BLaER1 treated with 17β-estradiol and CSF1 and Interleukin-3, amounts not matched to agents 10 nM and 100 nM (cell line): ENCODE results near the gene FXYD4.

Experiments
- H3K27ac ChIP-seq, 11 experiments: shearing (Covaris generic); formaldehyde crosslinking; 2 replicates each; pipeline ENCODE4 v1.8.1; 2022
- H3K27me3 ChIP-seq, 11 experiments: shearing (Covaris generic); formaldehyde crosslinking; 2 replicates each; pipeline ENCODE4 v1.8.1; 2022
- H3K36me3 ChIP-seq, 11 experiments: shearing (Covaris generic); formaldehyde crosslinking; 2 replicates each; pipeline ENCODE4 v1.8.1; 2022
- H3K4me1 ChIP-seq, 10 experiments: shearing (Covaris generic); formaldehyde crosslinking; 2 replicates each; pipeline ENCODE4 v1.8.1; 2022
- H3K4me2 ChIP-seq, 11 experiments: shearing (Covaris generic); formaldehyde crosslinking; 2 replicates each; pipeline ENCODE4 v1.8.1; 2022
- H3K4me3 ChIP-seq, 10 experiments: shearing (Covaris generic); formaldehyde crosslinking; 2 replicates each; pipeline ENCODE4 v1.8.1; 2022
- H3K9ac ChIP-seq, 11 experiments: shearing (Covaris generic); formaldehyde crosslinking; 2 replicates each; pipeline ENCODE4 v1.8.1; 2022
- H3K9me3 ChIP-seq, 11 experiments: shearing (Covaris generic); formaldehyde crosslinking; replicated peaks in 1 of 11; 2 replicates each; pipeline ENCODE4 v1.8.1; 2022
- H4K20me1 ChIP-seq, 11 experiments: shearing (Covaris generic); formaldehyde crosslinking; 2 replicates each; pipeline ENCODE4 v1.8.1; 2022
- Cebpa-rat ChIP-seq, 11 experiments: shearing (Covaris generic); IDR thresholded peaks; 2 replicates each; pipeline ENCODE4 v1.8.1; 2022

FXYD4 gene

GRCh38 chr10:43365001-43365400 lies 6.4 kb upstream of the FXYD4 start:
- no peak overlapping the region for H3K27ac ChIP-seq
- no peaks in the 10 kb centered on the region for H4K20me1 ChIP-seq
- H3K4me3 ChIP-seq = no peak overlapping the region
- no peak for TF ChIP-seq Cebpa-rat (IDR thresholded peaks at IDR 0.05)
- no peaks in the 10 kb centered on the region for H3K27me3 ChIP-seq
- peaks cover 0 to 13% (median 11%) of the 10 kb centered on the region in 11 experiments; a peak in 10 of 22 replicates for H3K9me3 ChIP-seq
- no peak overlapping the region for H3K4me2 ChIP-seq
- H3K9ac ChIP-seq = no peak overlapping the region
- H3K36me3 ChIP-seq = no peaks in the 10 kb centered on the region
- peaks cover 0 to 20% (median 12%) of the 10 kb centered on the region in 10 experiments; a peak in 12 of 20 replicates for H3K4me1 ChIP-seq

DNA sequence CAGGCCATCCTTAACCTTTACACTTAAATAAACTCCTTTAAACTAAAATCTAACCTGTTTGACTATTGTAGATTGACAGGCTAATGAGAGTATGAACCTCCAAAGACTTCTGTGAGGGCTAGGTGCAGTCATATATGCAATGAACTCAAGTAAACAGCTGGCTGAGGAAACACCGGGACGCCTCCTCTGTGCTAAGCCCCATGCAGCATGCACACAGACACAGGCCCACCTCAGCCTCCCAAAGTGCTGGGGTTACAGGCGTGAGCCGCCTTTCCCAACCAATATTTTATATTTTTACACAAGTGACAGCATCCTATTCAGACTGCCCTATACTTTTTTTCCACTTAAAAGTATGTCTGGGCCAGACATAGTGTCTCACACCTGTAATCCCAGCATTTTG lies 1.5 kb upstream of the FXYD4 start:
- TF ChIP-seq Cebpa-rat (IDR thresholded peaks at IDR 0.05) = no peak
- no peaks in the 10 kb centered on the region for H3K27me3 ChIP-seq
- no peak overlapping the region for H3K4me2 ChIP-seq
- no peaks in the 10 kb centered on the region for H4K20me1 ChIP-seq
- H3K4me3 ChIP-seq = no peak overlapping the region
- H3K27ac ChIP-seq = no peak overlapping the region
- H3K4me1 ChIP-seq = peaks cover 0 to 5% (median 0%) of the 10 kb centered on the region in 10 experiments; a peak in 1 of 20 replicates
- no peaks in the 10 kb centered on the region for H3K36me3 ChIP-seq
- no peak overlapping the region for H3K9ac ChIP-seq
- H3K9me3 ChIP-seq = no peaks in the 10 kb centered on the region

- no peak overlapping the region for H3K4me3 ChIP-seq
- no peak overlapping the region for H3K9ac ChIP-seq
- H3K4me2 ChIP-seq = no peak overlapping the region
- no peaks in the 10 kb centered on the region for H4K20me1 ChIP-seq
- H3K9me3 ChIP-seq = no peaks in the 10 kb centered on the region
- TF ChIP-seq Cebpa-rat (IDR thresholded peaks at IDR 0.05) = no peak
- H3K36me3 ChIP-seq = no peaks in the 10 kb centered on the region
- H3K4me1 ChIP-seq = peaks cover 0 to 5% (median 0%) of the 10 kb centered on the region in 10 experiments; a peak in 1 of 20 replicates
- H3K27me3 ChIP-seq = no peaks in the 10 kb centered on the region
- no peak overlapping the region for H3K27ac ChIP-seq
These were observed 693 bp upstream of the FXYD4 start for GRCh38 chr10:43370671-43371215.

- Histone ChIP-seq H3K27ac (no peak overlapping the region), H3K9me3 (no peaks in the 10 kb centered on the region), H3K27me3 (no peaks in the 10 kb centered on the region), H4K20me1 (no peaks in the 10 kb centered on the region; a peak in 2 of 22 replicates), H3K4me1 (peaks cover 0 to 5% (median 0%) of the 10 kb centered on the region in 10 experiments; a peak in 1 of 20 replicates), H3K36me3 (no peaks in the 10 kb centered on the region), H3K9ac (no peak overlapping the region), H3K4me3 (no peak overlapping the region), H3K4me2 (no peak overlapping the region)
- no peak for TF ChIP-seq Cebpa-rat (IDR thresholded peaks at IDR 0.05)
These were observed 1.4 kb downstream of the FXYD4 start for GRCh38 chr10:43372765-43373361.

DNA sequence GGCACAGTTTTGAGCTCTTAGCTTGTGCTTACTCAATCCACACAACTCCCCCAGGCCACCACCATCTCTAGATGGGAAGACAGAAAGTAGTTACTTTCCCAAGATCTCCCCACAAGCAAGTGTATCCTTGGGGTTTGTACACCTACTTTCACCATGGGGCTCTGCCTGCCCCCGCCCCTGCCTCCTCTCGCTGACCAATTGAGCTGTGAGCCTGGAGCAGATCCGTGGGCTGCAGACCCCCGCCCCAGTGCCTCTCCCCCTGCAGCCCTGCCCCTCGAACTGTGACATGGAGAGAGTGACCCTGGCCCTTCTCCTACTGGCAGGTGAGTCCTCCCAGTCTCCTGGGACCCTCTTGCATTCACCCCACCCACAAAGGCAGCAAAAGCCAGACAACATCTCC lies 2.0 kb downstream of the FXYD4 start:
- Histone ChIP-seq H3K4me3 (no peak overlapping the region), H3K4me1 (peaks cover 0 to 5% (median 0%) of the 10 kb centered on the region in 10 experiments; a peak in 1 of 20 replicates), H3K27me3 (no peaks in the 10 kb centered on the region), H3K9ac (no peak overlapping the region), H3K27ac (no peak overlapping the region), H3K9me3 (no peaks in the 10 kb centered on the region), H3K4me2 (0 out of 22 replicates have a peak overlapping the region, but pooled peaks of 1 of the 11 experiments have one; percentile 7), H4K20me1 (no peaks in the 10 kb centered on the region; a peak in 2 of 22 replicates), H3K36me3 (no peaks in the 10 kb centered on the region)
- TF ChIP-seq Cebpa-rat (IDR thresholded peaks at IDR 0.05) = no peak

DNA sequence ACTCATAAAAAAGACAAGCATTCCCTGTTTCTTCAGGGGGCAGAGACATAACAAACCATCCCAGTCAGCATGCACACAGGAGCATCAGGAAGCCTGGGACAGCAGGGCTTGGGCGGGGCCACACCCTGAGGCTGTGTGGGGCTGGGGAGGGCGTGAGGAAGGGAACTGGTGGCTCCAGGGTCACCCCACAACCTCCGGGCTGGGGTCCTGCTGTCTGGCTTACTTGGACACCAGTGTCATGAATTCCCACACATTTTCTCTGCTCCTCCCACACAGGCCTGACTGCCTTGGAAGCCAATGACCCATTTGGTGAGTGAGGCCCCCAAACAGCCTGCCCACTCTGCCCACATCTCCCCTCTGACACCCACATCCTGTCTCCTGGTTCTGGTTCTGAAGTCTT lies 2.8 kb downstream of the FXYD4 start:
- no peaks in the 10 kb centered on the region; a peak in 2 of 22 replicates for H4K20me1 ChIP-seq
- no peak overlapping the region for H3K9ac ChIP-seq
- no peaks in the 10 kb centered on the region for H3K9me3 ChIP-seq
- H3K27me3 ChIP-seq = no peaks in the 10 kb centered on the region
- H3K27ac ChIP-seq = no peak overlapping the region
- H3K4me2 ChIP-seq = no peak overlapping the region
- no peak overlapping the region for H3K4me3 ChIP-seq
- peaks cover 0 to 5% (median 0%) of the 10 kb centered on the region in 10 experiments; a peak in 1 of 20 replicates for H3K4me1 ChIP-seq
- no peak for TF ChIP-seq Cebpa-rat (IDR thresholded peaks at IDR 0.05)
- no peaks in the 10 kb centered on the region for H3K36me3 ChIP-seq

DNA sequence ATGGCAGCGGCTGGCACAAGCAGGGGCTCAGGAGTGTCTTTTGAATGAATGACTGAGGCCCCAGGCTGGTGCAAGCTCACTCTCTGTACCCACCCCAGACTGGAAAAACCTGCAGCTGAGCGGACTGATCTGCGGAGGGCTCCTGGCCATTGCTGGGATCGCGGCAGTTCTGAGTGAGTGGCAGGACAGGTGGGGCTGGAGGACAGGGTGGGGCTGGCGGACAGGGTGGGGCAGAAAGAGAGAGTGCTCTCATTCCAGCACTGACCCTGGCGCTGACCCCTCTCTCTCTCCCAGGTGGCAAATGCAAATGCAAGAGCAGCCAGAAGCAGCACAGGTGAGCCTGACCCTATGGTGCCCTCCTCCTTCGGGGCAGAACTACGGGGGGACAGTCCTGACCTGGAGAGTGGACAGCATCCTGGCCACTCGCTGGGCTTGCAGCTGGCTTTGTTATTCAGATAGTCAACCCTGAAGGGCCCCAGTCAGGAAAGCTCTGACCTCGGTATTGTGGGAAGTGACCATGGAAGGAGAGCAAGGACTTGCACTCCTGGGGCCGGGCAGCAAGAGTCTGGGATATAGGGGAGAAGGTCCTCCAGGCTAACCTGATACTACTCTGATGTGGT lies 4.1 kb downstream of the FXYD4 start:
- no peaks in the 10 kb centered on the region for H3K36me3 ChIP-seq
- H4K20me1 ChIP-seq = no peaks in the 10 kb centered on the region; a peak in 2 of 22 replicates
- no peak overlapping the region for H3K9ac ChIP-seq
- no peaks in the 10 kb centered on the region for H3K27me3 ChIP-seq
- no peak overlapping the region for H3K4me2 ChIP-seq
- H3K9me3 ChIP-seq = no peaks in the 10 kb centered on the region
- H3K4me1 ChIP-seq = peaks cover 0 to 5% (median 0%) of the 10 kb centered on the region in 10 experiments; a peak in 1 of 20 replicates
- no peak overlapping the region for H3K27ac ChIP-seq
- no peak for TF ChIP-seq Cebpa-rat (IDR thresholded peaks at IDR 0.05)
- no peak overlapping the region for H3K4me3 ChIP-seq

DNA sequence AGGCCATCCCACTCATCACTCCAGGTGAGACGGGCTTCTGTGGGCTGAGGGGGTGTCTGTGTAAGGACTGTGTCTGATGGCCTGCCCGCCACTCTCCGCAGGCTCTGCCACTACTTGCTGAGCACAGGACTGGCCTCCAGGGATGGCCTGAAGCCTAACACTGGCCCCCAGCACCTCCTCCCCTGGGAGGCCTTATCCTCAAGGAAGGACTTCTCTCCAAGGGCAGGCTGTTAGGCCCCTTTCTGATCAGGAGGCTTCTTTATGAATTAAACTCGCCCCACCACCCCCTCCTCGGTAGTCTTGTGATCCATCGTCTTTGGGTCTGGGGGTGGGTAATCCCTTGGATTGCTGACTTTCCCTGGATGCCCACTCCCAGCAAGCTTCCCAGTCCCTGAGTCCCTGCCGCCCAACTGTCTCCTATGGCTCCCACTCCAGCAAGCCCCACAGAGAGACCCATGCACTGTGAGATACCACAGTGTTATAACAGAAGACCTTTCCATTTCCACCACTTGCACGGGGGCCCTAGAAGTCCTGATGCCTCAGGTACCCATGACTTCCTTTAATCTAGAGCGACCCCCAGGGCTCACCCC lies 4.7 kb downstream of the FXYD4 start:
- H4K20me1 ChIP-seq = no peaks in the 10 kb centered on the region; a peak in 3 of 22 replicates
- H3K36me3 ChIP-seq = no peaks in the 10 kb centered on the region
- TF ChIP-seq Cebpa-rat (IDR thresholded peaks at IDR 0.05) = no peak
- H3K4me3 ChIP-seq = no peak overlapping the region
- H3K9ac ChIP-seq = no peak overlapping the region
- H3K4me2 ChIP-seq = no peak overlapping the region
- H3K4me1 ChIP-seq = peaks cover 0 to 5% (median 0%) of the 10 kb centered on the region in 10 experiments; a peak in 1 of 20 replicates
- H3K27ac ChIP-seq = no peak overlapping the region
- H3K27me3 ChIP-seq = no peaks in the 10 kb centered on the region
- no peaks in the 10 kb centered on the region for H3K9me3 ChIP-seq

- Histone ChIP-seq H3K9ac (no peak overlapping the region), H4K20me1 (no peaks in the 10 kb centered on the region; a peak in 4 of 22 replicates), H3K4me2 (no peak overlapping the region), H3K36me3 (no peaks in the 10 kb centered on the region), H3K4me3 (no peak overlapping the region), H3K27ac (no peak overlapping the region), H3K4me1 (peaks cover 0 to 5% (median 0%) of the 10 kb centered on the region in 10 experiments; a peak in 1 of 20 replicates), H3K9me3 (no peaks in the 10 kb centered on the region), H3K27me3 (no peaks in the 10 kb centered on the region)
- no peak for TF ChIP-seq Cebpa-rat (IDR thresholded peaks at IDR 0.05)
These were observed 5.5 kb downstream of the FXYD4 start for GRCh38 chr10:43376828-43377423.
